ENCODE data around the gene LRRC3B.

The LRRC3B gene

GRCh38 chr3:26623419-26624208 is 1.0 kb downstream of the LRRC3B start:
- Mint-ChIP-seq H3K4me1 (peaks cover 3% of the 10 kb centered on the region), H3K27ac (no peak overlapping the region), H3K27me3 (peaks cover 27% of the 10 kb centered on the region), H3K4me3 (no peak overlapping the region), H3K9me3 (no peaks in the 10 kb centered on the region), H3K36me3 (no peaks in the 10 kb centered on the region)

GRCh38 chr3:26624209-26624765 is 1.7 kb downstream of the LRRC3B start:
- Mint-ChIP-seq H3K4me3 (no peak overlapping the region), H3K4me1 (peaks cover 3% of the 10 kb centered on the region), H3K9me3 (no peaks in the 10 kb centered on the region), H3K27ac (no peak overlapping the region), H3K36me3 (no peaks in the 10 kb centered on the region), H3K27me3 (peaks cover 27% of the 10 kb centered on the region)

- Mint-ChIP-seq H3K27ac (no peak overlapping the region), H3K4me3 (no peak overlapping the region), H3K36me3 (no peaks in the 10 kb centered on the region), H3K9me3 (no peaks in the 10 kb centered on the region), H3K4me1 (peaks cover 3% of the 10 kb centered on the region), H3K27me3 (peaks cover 27% of the 10 kb centered on the region)
Measured at GRCh38 chr3:26625187-26625586, 2.6 kb downstream of the LRRC3B start.

GRCh38 chr3:26627080-26627479 is 4.5 kb downstream of the LRRC3B start:
- Mint-ChIP-seq H3K27me3 (peaks cover 20% of the 10 kb centered on the region), H3K4me3 (no peak overlapping the region), H3K27ac (no peak overlapping the region), H3K4me1 (peaks cover 3% of the 10 kb centered on the region), H3K9me3 (no peaks in the 10 kb centered on the region), H3K36me3 (no peaks in the 10 kb centered on the region)

GRCh38 chr3:26628915-26629314 is 6.3 kb downstream of the LRRC3B start:
- Mint-ChIP-seq H3K4me3 (no peak overlapping the region), H3K9me3 (no peaks in the 10 kb centered on the region), H3K36me3 (no peaks in the 10 kb centered on the region), H3K27me3 (peaks cover 7% of the 10 kb centered on the region), H3K27ac (no peak overlapping the region), H3K4me1 (no peaks in the 10 kb centered on the region)

GRCh38 chr3:26630669-26631389 is 8.3 kb downstream of the LRRC3B start:
- no peak overlapping the region for H3K4me3 Mint-ChIP-seq
- no peaks in the 10 kb centered on the region for H3K27me3 Mint-ChIP-seq
- no peaks in the 10 kb centered on the region for H3K36me3 Mint-ChIP-seq
- H3K9me3 Mint-ChIP-seq, result no peaks in the 10 kb centered on the region
- H3K4me1 Mint-ChIP-seq, result no peaks in the 10 kb centered on the region
- H3K27ac Mint-ChIP-seq, result no peak overlapping the region

GRCh38 chr3:26631390-26631738 is 8.8 kb downstream of the LRRC3B start:
- Mint-ChIP-seq H3K9me3 (no peaks in the 10 kb centered on the region), H3K4me1 (no peaks in the 10 kb centered on the region), H3K4me3 (no peak overlapping the region), H3K27me3 (no peaks in the 10 kb centered on the region), H3K27ac (no peak overlapping the region), H3K36me3 (no peaks in the 10 kb centered on the region)

- H3K9me3 Mint-ChIP-seq, result no peaks in the 10 kb centered on the region
- H3K4me1 Mint-ChIP-seq, result no peaks in the 10 kb centered on the region
- no peak overlapping the region for H3K4me3 Mint-ChIP-seq
- H3K27me3 Mint-ChIP-seq, result no peaks in the 10 kb centered on the region
- no peak overlapping the region for H3K27ac Mint-ChIP-seq
- no peaks in the 10 kb centered on the region for H3K36me3 Mint-ChIP-seq
Measured at GRCh38 chr3:26634601-26635000, 12.0 kb downstream of the LRRC3B start.

- H3K4me3 Mint-ChIP-seq, result no peak overlapping the region
- H3K4me1 Mint-ChIP-seq, result no peaks in the 10 kb centered on the region
- no peaks in the 10 kb centered on the region for H3K9me3 Mint-ChIP-seq
- H3K36me3 Mint-ChIP-seq, result no peaks in the 10 kb centered on the region
- no peak overlapping the region for H3K27ac Mint-ChIP-seq
- H3K27me3 Mint-ChIP-seq, result no peaks in the 10 kb centered on the region
Measured at GRCh38 chr3:26636096-26636727, 13.6 kb downstream of the LRRC3B start.

- Mint-ChIP-seq H3K36me3 (no peaks in the 10 kb centered on the region), H3K4me3 (no peak overlapping the region), H3K4me1 (no peaks in the 10 kb centered on the region), H3K9me3 (no peaks in the 10 kb centered on the region), H3K27me3 (no peaks in the 10 kb centered on the region), H3K27ac (no peak overlapping the region)
Measured at GRCh38 chr3:26637698-26638097, 15.1 kb downstream of the LRRC3B start.

- no peak overlapping the region for H3K27ac Mint-ChIP-seq
Measured at GRCh38 chr3:26638113-26638512, 15.5 kb downstream of the LRRC3B start.

GRCh38 chr3:26639339-26639738 is 16.8 kb downstream of the LRRC3B start:
- no peak overlapping the region for H3K27ac Mint-ChIP-seq
- H3K27me3 Mint-ChIP-seq, result no peaks in the 10 kb centered on the region

More at GRCh38 chr3:26638113-26638512, 15.5 kb downstream of the LRRC3B start:
- no peak overlapping the region for H3K4me3 Mint-ChIP-seq
- no peaks in the 10 kb centered on the region for H3K9me3 Mint-ChIP-seq
- H3K4me1 Mint-ChIP-seq, result no peaks in the 10 kb centered on the region
- no peaks in the 10 kb centered on the region for H3K36me3 Mint-ChIP-seq
- H3K27me3 Mint-ChIP-seq, result no peaks in the 10 kb centered on the region

GRCh38 chr3:26647078-26647477 is 24.5 kb downstream of the LRRC3B start:
- no peaks in the 10 kb centered on the region for H3K27me3 Mint-ChIP-seq
- H3K9me3 Mint-ChIP-seq, result no peaks in the 10 kb centered on the region
- no peaks in the 10 kb centered on the region for H3K4me1 Mint-ChIP-seq
- no peak overlapping the region for H3K4me3 Mint-ChIP-seq
- no peaks in the 10 kb centered on the region for H3K36me3 Mint-ChIP-seq
- H3K27ac Mint-ChIP-seq, result no peak overlapping the region

More at GRCh38 chr3:26639339-26639738, 16.8 kb downstream of the LRRC3B start:
- Mint-ChIP-seq H3K4me1 (no peaks in the 10 kb centered on the region), H3K4me3 (no peak overlapping the region), H3K9me3 (no peaks in the 10 kb centered on the region), H3K36me3 (no peaks in the 10 kb centered on the region)

- no peaks in the 10 kb centered on the region for H3K36me3 Mint-ChIP-seq
- H3K9me3 Mint-ChIP-seq, result no peaks in the 10 kb centered on the region
- H3K4me3 Mint-ChIP-seq, result no peak overlapping the region
- H3K27me3 Mint-ChIP-seq, result no peaks in the 10 kb centered on the region
- no peak overlapping the region for H3K27ac Mint-ChIP-seq
- H3K4me1 Mint-ChIP-seq, result no peaks in the 10 kb centered on the region
Measured at GRCh38 chr3:26648461-26648860, 25.9 kb downstream of the LRRC3B start.

GRCh38 chr3:26652164-26652563 is 29.6 kb downstream of the LRRC3B start:
- H3K9me3 Mint-ChIP-seq, result no peaks in the 10 kb centered on the region
- H3K27ac Mint-ChIP-seq, result no peak overlapping the region

More at GRCh38 chr3:26652164-26652563, 29.6 kb downstream of the LRRC3B start:
- H3K4me1 Mint-ChIP-seq, result no peaks in the 10 kb centered on the region
- H3K4me3 Mint-ChIP-seq, result no peak overlapping the region
- H3K36me3 Mint-ChIP-seq, result no peaks in the 10 kb centered on the region
- no peaks in the 10 kb centered on the region for H3K27me3 Mint-ChIP-seq
